CD4-positive, alpha-beta T cell (primary cell): ENCODE data around the gene FBXW11. TPM values are rescaled to one million over a fixed set of nuclear protein-coding genes. Genes with fewer than 3 reads are reported as not detected.

ENCODE experiments used
- ATAC-seq: fragments of 200-7000 bp; cut with Tn5 transposase; one replicate; pipeline ENCODE4 v1.10.0; 2022; ENCODE audit warnings: mild to moderate bottlenecking; ENCODE audit not compliant: poor library complexity
- CTCF ChIA-PET: fragments of 350-600 bp; sonication (Branson Sonifier 250); formaldehyde crosslinking; loops from one replicate; lab custom pipeline; 2021; ENCODE audit warnings: antibody characterized with exemption, inconsistent platforms; lab: Charles Lee
- POLR2A ChIA-PET: fragments of 350-600 bp; sonication (Branson Sonifier 250); formaldehyde crosslinking; loops from one replicate; lab custom pipeline; 2021; ENCODE audit warnings: antibody characterized with exemption, inconsistent platforms; lab: Charles Lee
- DNase-seq, 14 experiments: peaks; one replicate each; pipeline ENCODE4 v3.0.0-alpha.2; 2013 to 2020; ENCODE audit warnings: mixed read lengths in 2 of 14
- H3K27ac ChIP-seq, 2 donors: one replicate each; pipeline versions ENCODE4 v1.5.1 to v1.7.0; 2013; ENCODE audit warnings: low read length in 2 of 2, low read depth in 1 of 2, mild to moderate bottlenecking in 1 of 2
- H3K27me3 ChIP-seq, 2 experiments: 1 replicate in 1 of 2; 2 replicates in 1 of 2; pipeline versions ENCODE4 v1.6.1 to v1.7.0; 2013; ENCODE audit warnings: low read length in 2 of 2, control low read depth in 1 of 2, mild to moderate bottlenecking in 1 of 2, moderate library complexity in 1 of 2; ENCODE audit not compliant: insufficient read depth in 2 of 2, control insufficient read depth in 1 of 2
- H3K36me3 ChIP-seq: one replicate; pipeline ENCODE4 v1.6.1; 2013; ENCODE audit warnings: low read length, control low read depth; ENCODE audit not compliant: insufficient read depth
- H3K4me1 ChIP-seq: one replicate; pipeline ENCODE4 v1.6.1; 2013; ENCODE audit warnings: low read length, control low read depth; ENCODE audit not compliant: insufficient read depth
- H3K4me3 ChIP-seq: one replicate; pipeline ENCODE4 v1.5.1; 2013; ENCODE audit warnings: mild to moderate bottlenecking, low read length, moderate library complexity
- H3K9me3 ChIP-seq, 2 experiments: 1 replicate in 1 of 2; 2 replicates in 1 of 2; pipeline versions ENCODE4 v1.6.1 to v1.7.0; 2013; ENCODE audit warnings: low read length in 2 of 2, mild to moderate bottlenecking in 2 of 2, control low read depth in 1 of 2, moderate library complexity in 1 of 2; ENCODE audit not compliant: control insufficient read depth in 1 of 2, insufficient read depth in 1 of 2
- H3K27ac Mint-ChIP-seq: one replicate; pipeline ENCODE4 v1.8.0; 2020; ENCODE audit warnings: mixed read lengths
- H3K27me3 Mint-ChIP-seq: one replicate; pipeline ENCODE4 v1.8.0; 2021; ENCODE audit warnings: mixed read lengths
- H3K36me3 Mint-ChIP-seq: one replicate; pipeline ENCODE4 v1.8.0; 2021; ENCODE audit warnings: low read depth, mixed read lengths
- H3K4me1 Mint-ChIP-seq: one replicate; pipeline ENCODE4 v1.8.0; 2021; ENCODE audit warnings: low read depth, mixed read lengths
- H3K4me3 Mint-ChIP-seq: one replicate; pipeline ENCODE4 v1.8.0; 2020; ENCODE audit warnings: mild to moderate bottlenecking, mixed read lengths
- H3K9me3 Mint-ChIP-seq: one replicate; pipeline ENCODE4 v1.8.0; 2020; ENCODE audit warnings: mixed read lengths
- CTCF ChIP-seq: fragments of 200-600 bp; IDR thresholded peaks from one replicate; pipeline ENCODE4 v1.8.0; 2022; ENCODE audit warnings: antibody characterized with exemption, mild to moderate bottlenecking
- intact Hi-C, 2 experiments: fragments of 100-400 bp; cut with DNase I in 1 of 2; cut with micrococcal nuclease in 1 of 2; formaldehyde crosslinking; loops; one replicate each; pipeline versions ENCODE4 v1.15.1 to v1.9.0; 2023 to 2025; cut with DNase I, micrococcal nuclease
- total RNA-seq, 174 experiments: library from RNA in 2 of 174; stranded (reverse) in 2 of 174; gene quantifications; one replicate each; pipeline ENCODE4 v1.2.3 and lab custom pipeline; 2021 to 2026

The FBXW11 gene
- total RNA-seq, 2 experiments from 2014 or later: 20.9 to 24.0 TPM

DNA sequence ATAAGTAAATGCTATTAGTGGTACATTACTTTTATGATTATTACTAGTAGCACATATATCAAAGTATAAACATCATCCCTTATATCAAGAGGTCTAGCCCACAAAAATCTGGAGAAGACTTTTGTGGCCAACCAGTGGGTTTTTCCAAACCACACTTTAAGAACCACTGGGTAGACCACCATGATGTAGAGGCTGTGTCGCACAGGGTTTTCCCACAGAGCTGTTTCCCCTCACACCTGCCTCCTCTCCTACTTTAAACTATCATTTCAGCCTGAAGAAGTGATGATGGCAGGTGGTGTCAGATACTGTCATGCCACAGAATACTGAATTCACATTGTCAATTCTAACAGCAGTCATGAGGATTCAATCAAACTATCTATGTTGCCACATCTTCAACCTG, 109.2 kb downstream of the FBXW11 start:
- ATAC-seq (no peak), DNase-seq (peak in 1 of 14 experiments; percentile 30)
- Histone ChIP-seq H3K36me3 (peaks cover 22% of the 10 kb centered on the region), H3K27me3 (no peaks in the 10 kb centered on the region), H3K9me3 (no peaks in the 10 kb centered on the region), H3K4me1 (peaks cover 2% of the 10 kb centered on the region), H3K27ac (no peak overlapping the region), H3K4me3 (no peak overlapping the region)
- no peaks in the 10 kb centered on the region for H3K27me3 Mint-ChIP-seq
- ChIA-PET POLR2A (no interaction called here), CTCF (no interaction called here)
- peaks cover 27% of the 10 kb centered on the region for H3K4me1 Mint-ChIP-seq
- H3K27ac Mint-ChIP-seq: no peak overlapping the region
- H3K36me3 Mint-ChIP-seq: peaks cover 84% of the 10 kb centered on the region
- no peak for TF ChIP-seq CTCF
- no peak overlapping the region for H3K4me3 Mint-ChIP-seq
- no peaks in the 10 kb centered on the region for H3K9me3 Mint-ChIP-seq
- intact Hi-C loops: no loop called here

DNA sequence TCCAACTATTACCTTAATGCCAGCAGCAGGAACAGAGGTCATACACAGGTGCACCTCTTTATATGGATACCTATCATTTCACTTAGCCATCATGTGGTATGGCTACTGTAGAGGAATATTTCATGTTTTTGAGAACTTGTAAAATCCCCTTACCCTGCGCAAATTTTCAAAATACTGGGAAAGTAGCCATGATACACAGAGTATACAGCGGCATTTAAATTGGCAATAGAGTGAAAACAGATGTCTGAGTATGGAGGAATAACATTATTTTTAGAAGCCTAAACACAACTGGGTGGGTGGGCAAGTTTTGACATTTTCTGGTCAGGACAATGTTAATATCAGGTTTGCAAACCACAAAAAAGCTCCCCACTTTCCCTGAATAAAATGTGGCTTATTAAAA, 111.4 kb downstream of the FBXW11 start:
- ATAC-seq: no peak
- Mint-ChIP-seq H3K27me3 (no peaks in the 10 kb centered on the region), H3K36me3 (peaks cover 92% of the 10 kb centered on the region), H3K4me1 (peaks cover 17% of the 10 kb centered on the region), H3K27ac (no peak overlapping the region), H3K4me3 (no peak overlapping the region), H3K9me3 (no peaks in the 10 kb centered on the region)
- Histone ChIP-seq H3K27me3 (no peaks in the 10 kb centered on the region), H3K4me1 (peaks cover 2% of the 10 kb centered on the region), H3K4me3 (no peak overlapping the region), H3K27ac (no peak overlapping the region), H3K36me3 (peaks cover 41% of the 10 kb centered on the region), H3K9me3 (no peaks in the 10 kb centered on the region)
- CTCF ChIA-PET: no interaction called here
- TF ChIP-seq CTCF: no peak
- POLR2A ChIA-PET: no interaction called here
- intact Hi-C loops: no loop called here
- no peak for DNase-seq

GRCh38 chr5:171893290-171893886, 113.0 kb downstream of the FBXW11 start:
- Histone ChIP-seq H3K27me3 (no peaks in the 10 kb centered on the region), H3K36me3 (peaks cover 37% of the 10 kb centered on the region), H3K4me3 (no peak overlapping the region), H3K27ac (no peak overlapping the region), H3K9me3 (no peaks in the 10 kb centered on the region), H3K4me1 (peaks cover 2% of the 10 kb centered on the region)
- H3K27me3 Mint-ChIP-seq: no peaks in the 10 kb centered on the region
- DNase-seq (no peak), ATAC-seq (no peak)
- H3K4me3 Mint-ChIP-seq: no peak overlapping the region
- ChIA-PET POLR2A (no interaction called here), CTCF (interaction anchor here (1.2 kb wide), 1 partner anchor 15 kb away, joined by 4 read pairs; no protein-coding TSS in a partner anchor)
- intact Hi-C loops: no loop called here
- peaks cover 9% of the 10 kb centered on the region for H3K4me1 Mint-ChIP-seq
- H3K9me3 Mint-ChIP-seq: no peaks in the 10 kb centered on the region
- no peak overlapping the region for H3K27ac Mint-ChIP-seq
- no peak for TF ChIP-seq CTCF
- peaks cover 88% of the 10 kb centered on the region for H3K36me3 Mint-ChIP-seq
